ENCODE results near the gene RHBDD1. TPM values are rescaled to one million over a fixed set of nuclear protein-coding genes. Genes with fewer than 3 reads are reported as not detected.

The RHBDD1 gene, protein sequence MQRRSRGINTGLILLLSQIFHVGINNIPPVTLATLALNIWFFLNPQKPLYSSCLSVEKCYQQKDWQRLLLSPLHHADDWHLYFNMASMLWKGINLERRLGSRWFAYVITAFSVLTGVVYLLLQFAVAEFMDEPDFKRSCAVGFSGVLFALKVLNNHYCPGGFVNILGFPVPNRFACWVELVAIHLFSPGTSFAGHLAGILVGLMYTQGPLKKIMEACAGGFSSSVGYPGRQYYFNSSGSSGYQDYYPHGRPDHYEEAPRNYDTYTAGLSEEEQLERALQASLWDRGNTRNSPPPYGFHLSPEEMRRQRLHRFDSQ
- total RNA-seq (ENCODE audit: low replicate concordance) = 19.5 and 45.0 TPM in 2 replicates

DNA sequence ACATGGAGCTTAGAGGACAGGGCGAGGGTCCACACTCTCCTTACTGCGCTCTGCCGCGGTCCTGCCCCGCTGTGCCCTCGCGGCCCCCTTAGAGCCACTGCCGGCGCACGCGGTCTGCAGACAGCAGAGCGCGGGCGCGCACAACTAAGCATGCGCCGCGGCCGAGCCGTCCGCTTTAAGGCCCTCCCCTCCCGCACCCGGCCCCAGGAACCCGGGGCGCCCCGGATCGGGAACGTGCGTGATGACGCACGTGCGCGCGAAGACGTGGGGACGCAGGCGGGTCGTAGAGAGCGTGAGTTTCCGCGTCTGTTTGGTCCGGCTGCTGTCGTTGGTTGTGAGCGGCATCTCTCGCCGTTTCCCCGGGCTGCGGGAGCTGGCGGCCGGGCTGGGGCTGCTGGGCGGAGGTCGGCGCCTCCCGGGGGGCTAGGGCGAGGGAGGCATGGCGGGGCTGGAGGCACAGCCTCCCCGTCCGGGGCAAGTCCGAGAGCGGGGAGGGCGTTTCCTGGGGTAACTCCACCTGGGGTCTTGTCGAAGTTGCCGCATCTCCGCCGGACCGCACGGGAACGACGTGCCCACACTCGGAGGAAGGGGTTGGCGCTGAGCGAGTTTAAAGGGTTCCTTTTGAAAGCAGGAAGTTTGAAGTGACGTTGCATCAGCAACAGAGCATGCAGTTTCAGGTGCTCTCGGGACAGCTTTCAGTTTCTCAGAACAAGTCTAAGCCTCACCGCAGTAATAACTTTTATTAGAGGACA, at the start of gene RHBDD1:
Gene RHBDD1, plus strand, starts transcription at position 259 of the 752 bp plus-strand sequence. CDS start 28,640 bp downstream, outside the sequence.
- DNase-seq (ENCODE audit: low read depth) = peak; percentile 93
- TF ChIP-seq, protein P1, sequence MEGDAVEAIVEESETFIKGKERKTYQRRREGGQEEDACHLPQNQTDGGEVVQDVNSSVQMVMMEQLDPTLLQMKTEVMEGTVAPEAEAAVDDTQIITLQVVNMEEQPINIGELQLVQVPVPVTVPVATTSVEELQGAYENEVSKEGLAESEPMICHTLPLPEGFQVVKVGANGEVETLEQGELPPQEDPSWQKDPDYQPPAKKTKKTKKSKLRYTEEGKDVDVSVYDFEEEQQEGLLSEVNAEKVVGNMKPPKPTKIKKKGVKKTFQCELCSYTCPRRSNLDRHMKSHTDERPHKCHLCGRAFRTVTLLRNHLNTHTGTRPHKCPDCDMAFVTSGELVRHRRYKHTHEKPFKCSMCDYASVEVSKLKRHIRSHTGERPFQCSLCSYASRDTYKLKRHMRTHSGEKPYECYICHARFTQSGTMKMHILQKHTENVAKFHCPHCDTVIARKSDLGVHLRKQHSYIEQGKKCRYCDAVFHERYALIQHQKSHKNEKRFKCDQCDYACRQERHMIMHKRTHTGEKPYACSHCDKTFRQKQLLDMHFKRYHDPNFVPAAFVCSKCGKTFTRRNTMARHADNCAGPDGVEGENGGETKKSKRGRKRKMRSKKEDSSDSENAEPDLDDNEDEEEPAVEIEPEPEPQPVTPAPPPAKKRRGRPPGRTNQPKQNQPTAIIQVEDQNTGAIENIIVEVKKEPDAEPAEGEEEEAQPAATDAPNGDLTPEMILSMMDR (IDR thresholded peaks at IDR 0.05; ENCODE audit: insufficient read depth, low read length) = no peak
- H3K4me3 ChIP-seq (ENCODE audit: low read depth, low read length) = peak within 1 kb of the TSS; percentile 76

DNA sequence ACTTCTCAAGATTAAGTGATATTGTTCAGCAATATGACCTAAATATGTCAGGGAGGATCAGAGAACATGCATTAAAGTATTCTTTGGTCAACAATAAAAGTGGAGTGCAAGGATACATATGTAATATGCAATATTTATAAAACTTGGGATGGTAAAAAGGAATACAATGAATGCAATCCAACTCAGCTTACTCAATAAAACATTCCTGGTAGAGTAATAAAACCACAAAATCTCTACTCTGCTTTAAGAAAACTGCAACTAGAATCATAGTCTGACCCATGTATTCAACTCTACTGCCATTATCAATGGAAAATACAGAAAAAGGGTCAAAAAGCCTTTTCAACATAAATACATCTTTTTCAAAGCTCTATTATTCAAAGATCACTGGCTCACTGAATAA, 47.8 kb upstream of the RHBDD1 start:
- TF ChIP-seq, protein P1 (IDR thresholded peaks at IDR 0.05; ENCODE audit: insufficient read depth, low read length) = no peak
- no peak overlapping the region for H3K4me3 ChIP-seq (ENCODE audit: low read depth, low read length)
- DNase-seq (ENCODE audit: low read depth) = peak; percentile 62

DNA sequence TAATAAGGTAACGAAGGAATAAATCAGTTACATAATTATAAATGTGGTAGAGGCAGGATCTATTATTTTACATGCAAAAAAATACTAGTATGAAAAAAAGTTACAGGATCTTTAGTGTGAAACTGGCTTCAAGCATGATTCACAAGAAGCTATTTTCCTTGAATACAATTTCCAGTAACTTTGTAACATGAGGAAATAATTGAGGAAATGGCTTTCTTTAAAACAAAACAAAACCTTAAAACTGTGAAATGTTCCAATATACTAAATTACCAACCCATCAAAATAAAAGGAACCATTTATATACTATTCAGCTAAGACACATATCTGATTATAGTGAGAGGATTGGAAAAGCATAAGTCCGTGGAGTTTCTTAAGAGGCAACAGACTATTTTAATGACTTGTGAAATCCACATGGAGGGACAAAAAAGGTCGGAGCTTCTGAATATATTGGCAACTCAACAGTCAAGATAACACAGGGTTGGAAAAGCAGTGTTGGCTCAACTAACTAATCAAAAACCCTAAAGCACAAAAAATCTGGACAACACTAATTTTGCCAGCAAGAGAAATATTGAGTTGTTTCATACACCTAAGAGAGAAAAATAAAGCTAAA, 46.9 kb upstream of the RHBDD1 start:
- no peak overlapping the region for H3K4me3 ChIP-seq (ENCODE audit: low read depth, low read length)
- peak; percentile 57 for DNase-seq (ENCODE audit: low read depth)
- TF ChIP-seq, protein P1 (IDR thresholded peaks at IDR 0.05; ENCODE audit: insufficient read depth, low read length) = no peak

DNA sequence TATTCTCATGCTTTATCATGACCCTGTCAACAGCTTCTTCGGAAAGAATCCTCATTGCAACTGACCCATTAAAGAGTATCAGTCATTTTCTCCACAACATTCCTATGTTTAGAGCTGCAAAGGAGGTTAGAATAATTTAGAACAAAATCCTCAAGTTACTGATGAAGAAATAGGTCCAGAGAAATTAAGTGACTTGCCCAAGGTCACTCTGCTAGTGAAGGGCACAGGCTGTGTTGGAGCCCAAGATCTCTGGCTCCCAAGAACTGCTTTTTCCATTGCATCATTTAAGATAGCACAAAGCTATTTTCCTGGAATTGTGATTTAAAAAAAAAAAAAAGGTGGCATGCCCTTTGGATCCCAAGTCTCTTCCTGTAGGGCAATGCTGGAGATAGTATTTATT, 45.8 kb upstream of the RHBDD1 start:
- TF ChIP-seq, protein P1 (IDR thresholded peaks at IDR 0.05; ENCODE audit: insufficient read depth, low read length) = no peak
- no peak overlapping the region for H3K4me3 ChIP-seq (ENCODE audit: low read depth, low read length)
- no peak for DNase-seq (ENCODE audit: low read depth)

DNA sequence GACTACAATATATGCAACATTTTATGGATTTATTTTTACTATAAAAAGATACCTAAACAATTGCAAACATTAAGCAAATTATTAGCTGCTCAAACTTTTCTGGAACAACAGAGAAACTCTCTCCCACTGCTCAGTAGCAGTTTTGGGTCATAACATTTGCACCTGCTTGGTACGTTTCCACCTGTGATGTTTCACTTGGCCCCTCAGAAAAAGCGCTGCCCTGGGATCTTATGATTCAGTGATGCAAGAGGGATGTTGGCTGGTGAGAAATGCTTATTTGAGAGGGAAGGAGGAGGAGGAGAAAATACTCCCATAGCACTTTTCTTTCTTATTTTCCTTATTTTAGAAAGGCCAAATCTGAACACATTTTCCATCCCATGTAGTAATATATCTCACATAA, 45.4 kb upstream of the RHBDD1 start:
- DNase-seq (ENCODE audit: low read depth) = no peak
- H3K4me3 ChIP-seq (ENCODE audit: low read depth, low read length) = peak overlapping the region; percentile 72
- TF ChIP-seq, protein P1 (IDR thresholded peaks at IDR 0.05; ENCODE audit: insufficient read depth, low read length) = no peak

DNA sequence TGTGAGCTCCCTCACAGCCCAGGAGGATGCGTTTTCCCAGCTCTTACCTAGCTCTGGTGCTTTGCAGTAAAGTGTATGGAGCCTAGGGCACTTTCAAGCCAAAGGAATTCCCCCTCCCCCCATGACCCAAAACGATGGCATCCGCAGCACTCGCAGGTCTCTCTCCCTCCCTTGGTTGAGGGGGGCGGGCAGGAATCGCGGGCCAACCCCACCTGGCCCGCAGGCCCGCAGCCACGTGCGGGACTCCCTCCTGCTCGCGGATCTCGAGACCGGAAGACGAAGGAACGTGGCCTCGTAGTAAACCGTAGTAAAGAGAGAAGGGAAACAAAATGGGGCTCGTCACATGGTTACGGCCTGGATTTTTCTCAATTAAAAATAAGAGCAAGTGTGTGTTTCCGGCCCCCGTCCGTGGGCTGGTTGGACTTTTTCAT, 44.8 kb upstream of the RHBDD1 start:
- H3K4me3 ChIP-seq (ENCODE audit: low read depth, low read length) = peak overlapping the region; percentile 72
- peak; percentile 75 for DNase-seq (ENCODE audit: low read depth)
- TF ChIP-seq, protein P1 (IDR thresholded peaks at IDR 0.05; ENCODE audit: insufficient read depth, low read length) = no peak

Measured in fibroblast of the aortic adventitia (primary cell).